Panc1 (cell line): Measurements from ENCODE around the gene CNOT6L. TPM values are rescaled to one million over a fixed set of nuclear protein-coding genes. Genes with fewer than 3 reads are reported as not detected.

Experiments
- ATAC-seq: fragments of 200-7000 bp; cut with Tn5 transposase; 2 replicates; pipeline ENCODE4 v1.9.1; 2020; ENCODE audit warnings: mild to moderate bottlenecking, moderate library complexity
- BruUV-seq: library from RNA; stranded (reverse); fragments of 400-500 nt; replicated peaks from 2 replicates; lab custom pipeline; 2021; lab: Mats Ljungman, UMichigan
- CTCF ChIA-PET: fragments of 300-600 bp; sonication (Branson Sonifier 250); formaldehyde crosslinking; loops from one replicate; lab custom pipeline; 2022; ENCODE audit warnings: antibody characterized with exemption; lab: Charles Lee
- POLR2A ChIA-PET: fragments of 300-600 bp; sonication (Branson Sonifier 250); formaldehyde crosslinking; loops from one replicate; lab custom pipeline; 2022; ENCODE audit warnings: antibody characterized with exemption; lab: Charles Lee
- DNase-seq: peaks from one replicate; pipeline ENCODE4 v3.0.0-alpha.2; 2010; ENCODE audit warnings: low read depth, low spot score
- H3K27ac ChIP-seq: 2 replicates; pipeline ENCODE4 v1.5.1; 2011; ENCODE audit warnings: mild to moderate bottlenecking, low read length, inconsistent platforms
- H3K27me3 ChIP-seq: fragments of 200-500 bp; sonication (Bioruptor generic); 2 replicates; pipeline ENCODE4 v1.6.0; 2014; ENCODE audit warnings: low read length, inconsistent platforms; ENCODE audit not compliant: control insufficient read depth, insufficient read depth
- H3K36me3 ChIP-seq: fragments of 200-500 bp; sonication (Bioruptor generic); 2 replicates; pipeline ENCODE4 v1.5.1; 2014; ENCODE audit warnings: inconsistent platforms, mild to moderate bottlenecking, low read length, moderate library complexity; ENCODE audit not compliant: control insufficient read depth, insufficient read depth
- H3K4me1 ChIP-seq: 2 replicates; pipeline ENCODE4 v1.5.1; 2011; ENCODE audit warnings: inconsistent platforms, mild to moderate bottlenecking, low read length, moderate library complexity; ENCODE audit not compliant: control insufficient read depth, insufficient read depth
- H3K4me3 ChIP-seq, 2 experiments: 2 replicates each; pipeline ENCODE4 v1.5.1; 2011 to 2012; ENCODE audit warnings: low read depth in 2 of 2, low read length in 2 of 2, mild to moderate bottlenecking in 2 of 2, inconsistent platforms in 1 of 2, moderate library complexity in 1 of 2
- H3K9me3 ChIP-seq: fragments of 200-500 bp; sonication (Bioruptor generic); 2 replicates; pipeline ENCODE4 v1.5.1; 2014; ENCODE audit warnings: low read depth, mild to moderate bottlenecking, inconsistent platforms, low read length, moderate library complexity; ENCODE audit not compliant: control insufficient read depth, insufficient read depth
- POLR2AphosphoS5 ChIP-seq: IDR thresholded peaks from 2 replicates; pipeline ENCODE4 v1.6.1; 2012; ENCODE audit warnings: mild to moderate bottlenecking, low read depth, low read length, moderate library complexity
- REST ChIP-seq, 2 experiments: IDR thresholded peaks; 2 replicates each; pipeline ENCODE4 v1.6.1; 2011 to 2012; ENCODE audit warnings: low read depth in 2 of 2, control low read depth in 1 of 2, low read length in 1 of 2, mild to moderate bottlenecking in 1 of 2, moderate library complexity in 1 of 2; ENCODE audit not compliant: insufficient read depth in 1 of 2
- SIN3A ChIP-seq: IDR thresholded peaks from 2 replicates; pipeline ENCODE4 v1.6.1; 2012; ENCODE audit warnings: low read depth, mild to moderate bottlenecking, low read length, moderate library complexity, borderline replicate concordance; ENCODE audit not compliant: insufficient read depth
- TCF7L2 ChIP-seq: IDR thresholded peaks from 2 replicates; pipeline ENCODE4 v1.6.1; 2011; ENCODE audit warnings: mild to moderate bottlenecking, low read depth, low read length, inconsistent platforms
- in situ Hi-C: cut with HindIII; loops from 2 replicates; pipeline ENCODE4 v1.10.0; 2016; ENCODE audit warnings: low sequenced_read_pairs, low pct_unique_long_range_greater_than_20kb
- intact Hi-C: fragments of 100-400 bp; cut with micrococcal nuclease; formaldehyde crosslinking; loops from one replicate; pipeline ENCODE4 v1.10.0; 2022; ENCODE audit not compliant: unreplicated experiment
- total RNA-seq: library from RNA; stranded (reverse); gene quantifications from one replicate; pipeline ENCODE4 v1.2.1, GENCODE V29; 2021; ENCODE audit not compliant: unreplicated experiment
- TF ChIP-seq, protein P1 (sequence below): fragments of 450-650 bp; IDR thresholded peaks from 2 replicates; pipeline ENCODE4 v1.5.1; 2017; ENCODE audit warnings: mild to moderate bottlenecking

The CNOT6L gene
- total RNA-seq, 1 experiment from 2014 or later, result 18.3 TPM

DNA sequence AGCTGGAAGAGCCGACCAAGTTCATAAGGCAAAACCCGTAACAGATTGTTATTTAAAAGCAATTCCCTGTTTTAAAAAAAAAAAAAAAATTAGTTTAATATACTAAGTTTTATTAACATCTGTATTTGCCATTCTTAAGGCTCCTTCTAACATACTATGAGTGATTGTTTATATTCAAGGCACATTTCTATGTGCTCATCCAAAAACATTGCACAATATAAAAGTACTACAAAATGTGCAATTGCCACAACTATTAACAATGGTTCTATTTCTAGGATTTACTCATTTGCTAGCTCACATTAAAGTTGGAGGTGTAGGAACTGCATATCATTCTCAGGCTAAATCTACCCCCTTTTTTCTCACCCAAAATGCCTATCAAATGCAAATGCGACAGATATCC lies 46.1 kb downstream of the CNOT6L start:
- in situ Hi-C loops, result no loop called here
- Histone ChIP-seq H3K4me1 (no peaks in the 10 kb centered on the region; the same call in 1 of the 2 replicates), H3K36me3 (no peaks in the 10 kb centered on the region), H3K27ac (no peak overlapping the region), H3K27me3 (no peaks in the 10 kb centered on the region), H3K9me3 (no peaks in the 10 kb centered on the region), H3K4me3 (no peak overlapping the region)
- ATAC-seq (no peak), DNase-seq (no peak)
- BruUV-seq, result no TSS peak
- POLR2A ChIA-PET, result no interaction called here
- intact Hi-C loops, result no loop called here
- CTCF ChIA-PET, result no interaction called here
- TF ChIP-seq POLR2AphosphoS5 (no peak), SIN3A (no peak), REST (IDR thresholded peaks at IDR 0.05; ENCODE audit: insufficient read depth in 1 of 2, low read depth in 2 of 2, low read length in 1 of 2) (no peak)
- TF ChIP-seq, protein P1, sequence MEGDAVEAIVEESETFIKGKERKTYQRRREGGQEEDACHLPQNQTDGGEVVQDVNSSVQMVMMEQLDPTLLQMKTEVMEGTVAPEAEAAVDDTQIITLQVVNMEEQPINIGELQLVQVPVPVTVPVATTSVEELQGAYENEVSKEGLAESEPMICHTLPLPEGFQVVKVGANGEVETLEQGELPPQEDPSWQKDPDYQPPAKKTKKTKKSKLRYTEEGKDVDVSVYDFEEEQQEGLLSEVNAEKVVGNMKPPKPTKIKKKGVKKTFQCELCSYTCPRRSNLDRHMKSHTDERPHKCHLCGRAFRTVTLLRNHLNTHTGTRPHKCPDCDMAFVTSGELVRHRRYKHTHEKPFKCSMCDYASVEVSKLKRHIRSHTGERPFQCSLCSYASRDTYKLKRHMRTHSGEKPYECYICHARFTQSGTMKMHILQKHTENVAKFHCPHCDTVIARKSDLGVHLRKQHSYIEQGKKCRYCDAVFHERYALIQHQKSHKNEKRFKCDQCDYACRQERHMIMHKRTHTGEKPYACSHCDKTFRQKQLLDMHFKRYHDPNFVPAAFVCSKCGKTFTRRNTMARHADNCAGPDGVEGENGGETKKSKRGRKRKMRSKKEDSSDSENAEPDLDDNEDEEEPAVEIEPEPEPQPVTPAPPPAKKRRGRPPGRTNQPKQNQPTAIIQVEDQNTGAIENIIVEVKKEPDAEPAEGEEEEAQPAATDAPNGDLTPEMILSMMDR, result no peak

- no TSS peak for BruUV-seq
- CTCF ChIA-PET, result no interaction called here
- no peak for ATAC-seq
Measured at GRCh38 chr4:77771566-77771965, 47.6 kb downstream of the CNOT6L start.

More at GRCh38 chr4:77771566-77771965, 47.6 kb downstream of the CNOT6L start:
- in situ Hi-C loops (no loop called here), intact Hi-C loops (no loop called here)
- H3K27ac ChIP-seq, result no peak overlapping the region
- no peaks in the 10 kb centered on the region for H3K36me3 ChIP-seq
- no peaks in the 10 kb centered on the region for H3K27me3 ChIP-seq
- no peak overlapping the region for H3K4me3 ChIP-seq
- POLR2A ChIA-PET, result no interaction called here
- TF ChIP-seq POLR2AphosphoS5 (no peak), TCF7L2 (no peak), SIN3A (no peak), REST (IDR thresholded peaks at IDR 0.05; ENCODE audit: insufficient read depth in 1 of 2, low read depth in 2 of 2, low read length in 1 of 2) (no peak)
- TF ChIP-seq, protein P1, result no peak
- H3K4me1 ChIP-seq, result no peaks in the 10 kb centered on the region
- no peak for DNase-seq
- H3K9me3 ChIP-seq, result no peaks in the 10 kb centered on the region
